ENCODE data around the gene CDH4. TPM values are rescaled to one million over a fixed set of nuclear protein-coding genes. Genes with fewer than 3 reads are reported as not detected.

The CDH4 gene
- total RNA-seq, 3 donors from 2014 or later (not counting 1 experiment from before 2014, with no cell fraction given) = 0.18 TPM; not detected in 2

GRCh38 chr20:61529354-61529753, 277.3 kb downstream of the CDH4 start:
- Mint-ChIP-seq H3K27me3 (ENCODE audit: low read depth in 2 of 2) (no peaks in the 10 kb centered on the region), H3K4me1 (no peaks in the 10 kb centered on the region), H3K27ac (no peak overlapping the region), H3K36me3 (no peaks in the 10 kb centered on the region), H3K4me3 (no peak overlapping the region), H3K9me3 (no peaks in the 10 kb centered on the region)
- no peaks in the 10 kb centered on the region for H3K36me3 ChIP-seq (ENCODE audit: control insufficient read depth, insufficient read depth, low read length)
- no peaks in the 10 kb centered on the region for H3K9me3 ChIP-seq (ENCODE audit: control insufficient read depth, insufficient read depth, low read length)
- H3K4me1 ChIP-seq (ENCODE audit: control insufficient read depth, insufficient read depth, low read length) = no peaks in the 10 kb centered on the region
- DNase-seq = no peak
- no peaks in the 10 kb centered on the region for H3K27me3 ChIP-seq (ENCODE audit: control insufficient read depth, insufficient read depth, low read length)
- no peak overlapping the region for H3K4me3 ChIP-seq (ENCODE audit: low read length)
- 66% methylated on average over 4 of the region's 5 CpGs for WGBS (ENCODE audit: insufficient coverage)
- intact Hi-C loops (cut with micrococcal nuclease) = no loop called here
- no peak for ATAC-seq
- TF ChIP-seq CTCF (IDR thresholded peaks at IDR 0.05) = no peak
- H3K27ac ChIP-seq (ENCODE audit: low read length) = no peak overlapping the region

DNA sequence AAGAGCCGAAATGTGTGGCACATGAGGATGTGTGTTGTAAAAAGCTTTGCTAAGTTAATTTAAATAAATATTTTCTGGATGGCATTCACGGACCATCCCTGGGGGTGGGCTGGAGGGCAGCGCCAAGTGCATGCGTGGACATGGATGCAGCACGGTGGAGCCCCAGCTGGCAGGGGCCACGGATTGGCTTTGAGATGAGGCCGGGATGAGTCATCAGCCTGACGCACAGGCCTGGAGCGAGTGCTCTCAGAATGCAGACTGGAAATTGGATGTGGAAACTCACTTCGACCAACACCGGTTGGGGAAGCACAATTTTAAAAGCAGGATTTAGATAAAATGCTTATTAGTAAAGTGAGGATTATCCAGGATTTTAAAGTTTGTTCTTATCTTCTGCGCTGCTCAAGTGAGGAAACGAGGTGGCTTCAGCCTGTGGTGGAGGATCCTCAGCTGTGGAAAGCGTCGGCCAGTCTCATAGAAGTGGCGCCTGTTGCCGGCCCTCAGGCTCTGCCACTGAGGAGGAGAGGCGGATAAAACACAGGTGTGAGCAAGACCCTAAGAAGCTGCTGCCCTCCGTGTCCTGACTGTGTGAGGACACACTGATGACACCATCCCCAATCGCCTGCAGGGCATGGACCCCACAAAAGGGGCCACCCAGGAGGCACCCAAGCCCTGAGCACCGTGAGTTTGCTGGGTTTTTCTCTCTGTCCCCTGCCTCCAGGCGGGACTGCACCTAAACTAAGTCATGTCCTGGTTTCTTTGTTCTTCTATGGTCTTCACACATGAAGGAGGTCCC, 279.7 kb downstream of the CDH4 start:
- H3K36me3 ChIP-seq (ENCODE audit: control insufficient read depth, insufficient read depth, low read length) = no peaks in the 10 kb centered on the region
- Mint-ChIP-seq H3K36me3 (no peaks in the 10 kb centered on the region), H3K9me3 (no peaks in the 10 kb centered on the region), H3K27me3 (ENCODE audit: low read depth in 2 of 2) (no peaks in the 10 kb centered on the region), H3K4me3 (no peak overlapping the region), H3K4me1 (no peaks in the 10 kb centered on the region), H3K27ac (no peak overlapping the region)
- H3K9me3 ChIP-seq (ENCODE audit: control insufficient read depth, insufficient read depth, low read length) = no peaks in the 10 kb centered on the region
- H3K4me1 ChIP-seq (ENCODE audit: control insufficient read depth, insufficient read depth, low read length) = no peaks in the 10 kb centered on the region
- ATAC-seq = no peak
- 88% methylated on average over 22 of the region's 22 CpGs for WGBS (ENCODE audit: insufficient coverage)
- TF ChIP-seq CTCF (IDR thresholded peaks at IDR 0.05) = no peak
- H3K27me3 ChIP-seq (ENCODE audit: control insufficient read depth, insufficient read depth, low read length) = no peaks in the 10 kb centered on the region
- H3K4me3 ChIP-seq (ENCODE audit: low read length) = no peak overlapping the region
- intact Hi-C loops (cut with micrococcal nuclease) = no loop called here
- no peak overlapping the region for H3K27ac ChIP-seq (ENCODE audit: low read length)
- DNase-seq = no peak

DNA sequence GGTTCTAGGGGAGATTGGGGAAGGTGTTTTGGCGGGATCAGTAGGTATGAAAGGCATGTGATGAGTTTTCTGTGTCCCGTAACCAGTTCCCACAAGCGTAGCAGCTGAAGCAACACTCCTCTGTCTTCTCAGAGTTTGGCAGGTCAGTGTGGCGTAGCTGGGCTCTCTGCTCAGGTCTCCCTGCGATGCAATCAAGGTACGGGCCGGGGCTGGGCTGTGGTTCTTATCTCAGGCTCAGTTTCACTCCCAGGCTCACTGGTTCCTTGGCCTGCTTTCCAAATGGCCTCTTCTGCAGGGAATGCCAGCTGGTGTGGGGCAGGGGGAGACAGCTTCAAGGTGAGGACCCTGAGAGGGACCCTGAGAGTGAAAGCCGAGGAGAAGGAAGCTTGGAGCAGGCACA, 280.7 kb downstream of the CDH4 start:
- Histone ChIP-seq H3K4me1 (ENCODE audit: control insufficient read depth, insufficient read depth, low read length) (no peaks in the 10 kb centered on the region), H3K9me3 (ENCODE audit: control insufficient read depth, insufficient read depth, low read length) (no peaks in the 10 kb centered on the region), H3K36me3 (ENCODE audit: control insufficient read depth, insufficient read depth, low read length) (no peaks in the 10 kb centered on the region), H3K27ac (ENCODE audit: low read length) (no peak overlapping the region), H3K4me3 (ENCODE audit: low read length) (no peak overlapping the region), H3K27me3 (ENCODE audit: control insufficient read depth, insufficient read depth, low read length) (no peaks in the 10 kb centered on the region)
- no peak for TF ChIP-seq CTCF (IDR thresholded peaks at IDR 0.05)
- 88% methylated on average over 8 of the region's 8 CpGs for WGBS (ENCODE audit: insufficient coverage)
- intact Hi-C loops (cut with micrococcal nuclease) = no loop called here
- Mint-ChIP-seq H3K4me1 (no peaks in the 10 kb centered on the region), H3K27me3 (ENCODE audit: low read depth in 2 of 2) (no peaks in the 10 kb centered on the region), H3K9me3 (no peaks in the 10 kb centered on the region), H3K27ac (no peak overlapping the region), H3K4me3 (no peak overlapping the region), H3K36me3 (no peaks in the 10 kb centered on the region)
- no peak for DNase-seq
- ATAC-seq = no peak

GRCh38 chr20:61533231-61533631, 281.2 kb downstream of the CDH4 start:
- 85% methylated on average over 18 of the region's 18 CpGs for WGBS (ENCODE audit: insufficient coverage)
- DNase-seq = no peak
- no peak overlapping the region for H3K27ac Mint-ChIP-seq
- no peaks in the 10 kb centered on the region for H3K27me3 ChIP-seq (ENCODE audit: control insufficient read depth, insufficient read depth, low read length)
- no peaks in the 10 kb centered on the region for H3K9me3 Mint-ChIP-seq
- no peak overlapping the region for H3K4me3 Mint-ChIP-seq
- no peaks in the 10 kb centered on the region for H3K36me3 Mint-ChIP-seq
- H3K27me3 Mint-ChIP-seq (ENCODE audit: low read depth in 2 of 2) = no peaks in the 10 kb centered on the region
- no peak overlapping the region for H3K27ac ChIP-seq (ENCODE audit: low read length)
- ATAC-seq = no peak
- H3K4me1 Mint-ChIP-seq = no peaks in the 10 kb centered on the region
- no peak for TF ChIP-seq CTCF (IDR thresholded peaks at IDR 0.05)
- no peaks in the 10 kb centered on the region for H3K4me1 ChIP-seq (ENCODE audit: control insufficient read depth, insufficient read depth, low read length)
- H3K9me3 ChIP-seq (ENCODE audit: control insufficient read depth, insufficient read depth, low read length) = peaks cover under 1% of the 10 kb centered on the region
- H3K36me3 ChIP-seq (ENCODE audit: control insufficient read depth, insufficient read depth, low read length) = no peaks in the 10 kb centered on the region
- intact Hi-C loops (cut with micrococcal nuclease) = no loop called here
- H3K4me3 ChIP-seq (ENCODE audit: low read length) = no peak overlapping the region
